GM19467 (cell line): ENCODE data around the gene PHIP.

Experiments
- ATAC-seq: cut with Tn5 transposase; IDR thresholded peaks from one replicate; pipeline ENCODE4 v1.9.1; 2021; ENCODE audit warnings: mild to moderate bottlenecking, moderate library complexity; ENCODE audit not compliant: unreplicated experiment

The PHIP gene

GRCh38 chr6:79011940-79012339 is 66.1 kb downstream of the PHIP start:
- ATAC-seq: no peak

DNA sequence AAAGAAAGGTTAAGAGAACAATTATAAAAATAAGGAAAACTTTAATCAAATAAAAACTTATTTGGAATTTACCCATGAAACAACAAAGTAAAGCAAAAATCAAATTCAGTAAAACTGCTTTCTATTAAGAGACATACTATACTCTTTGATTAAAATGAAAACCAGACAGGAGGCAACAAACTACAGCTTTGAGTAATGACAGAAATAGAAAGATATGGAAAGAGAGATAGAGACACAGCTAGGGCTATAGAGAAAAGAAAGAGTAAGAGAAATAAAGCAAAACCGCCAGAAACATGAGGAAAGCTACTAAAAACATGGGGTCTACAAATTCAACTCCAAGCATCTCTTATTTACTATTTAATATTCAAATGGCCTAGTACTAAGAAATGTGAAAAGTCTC is 67.6 kb downstream of the PHIP start:
- ATAC-seq: no peak

GRCh38 chr6:79009819-79010218 is 68.2 kb downstream of the PHIP start:
- no peak for ATAC-seq

- ATAC-seq: no peak
Observed at GRCh38 chr6:79005497-79005896, 72.6 kb downstream of the PHIP start.

GRCh38 chr6:79005024-79005423 is 73.0 kb downstream of the PHIP start:
- ATAC-seq: no peak

DNA sequence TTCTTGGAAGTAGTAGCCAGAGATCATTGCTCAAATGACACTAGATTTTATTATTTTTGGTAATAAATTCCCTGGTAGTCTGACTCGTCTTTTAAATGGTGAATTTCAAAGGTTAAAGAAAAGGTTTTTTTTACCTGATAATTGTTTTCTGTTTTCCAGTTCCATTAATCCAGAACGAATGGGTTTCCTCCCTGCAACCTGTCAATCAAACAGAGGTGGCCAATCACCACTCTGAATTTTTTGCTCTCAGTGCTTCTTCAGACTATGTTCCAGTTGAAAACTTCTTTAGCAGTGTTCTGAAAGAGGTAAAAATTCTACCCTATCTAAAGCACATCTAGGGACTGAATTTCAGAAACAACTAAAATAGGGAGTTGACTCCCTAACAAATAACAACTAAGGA is 73.8 kb downstream of the PHIP start:
- no peak for ATAC-seq

DNA sequence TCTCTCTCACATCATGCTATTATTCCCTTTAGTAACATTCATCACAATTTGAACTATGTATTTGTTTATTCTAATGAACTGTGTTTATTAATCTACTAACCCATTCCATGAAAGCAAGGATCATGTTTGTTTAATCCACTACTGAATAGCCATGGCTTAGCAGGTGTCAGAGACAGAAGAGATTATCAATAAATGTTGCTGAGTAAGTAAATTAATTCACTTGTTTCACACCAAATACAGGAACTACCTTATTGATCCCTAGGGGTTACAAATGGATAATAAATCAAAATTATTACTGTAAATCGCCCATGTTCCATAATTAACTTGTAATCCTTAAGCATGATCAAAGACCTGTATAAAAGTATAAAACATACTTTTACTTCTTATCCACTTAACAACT is 76.6 kb downstream of the PHIP start:
- ATAC-seq: no peak

DNA sequence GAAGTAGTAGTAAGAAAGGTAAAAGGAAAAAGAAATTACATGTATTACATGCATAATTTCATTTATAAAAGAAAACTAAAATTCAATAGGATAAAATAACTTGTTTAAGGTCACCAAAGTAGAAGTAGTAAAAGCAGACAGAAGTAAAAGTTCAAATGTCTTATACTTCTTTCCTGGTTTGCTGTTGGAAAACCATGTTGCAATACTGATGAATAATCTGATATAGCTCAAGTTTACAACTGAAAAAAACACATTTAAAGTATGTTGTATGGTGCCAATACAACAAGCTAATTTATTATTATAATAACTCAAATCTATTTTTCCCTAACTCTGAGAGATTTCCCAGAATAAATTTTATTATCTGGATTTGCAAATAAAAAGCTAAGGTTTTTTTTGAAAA is 78.3 kb downstream of the PHIP start:
- ATAC-seq: no peak

GRCh38 chr6:78995946-78996345 is 82.1 kb downstream of the PHIP start:
- no peak for ATAC-seq

- no peak for ATAC-seq
Observed at GRCh38 chr6:78995346-78995745, 82.7 kb downstream of the PHIP start.

- no peak for ATAC-seq
Observed at GRCh38 chr6:78993955-78994354, 84.1 kb downstream of the PHIP start.

- ATAC-seq: no peak
Observed at GRCh38 chr6:78989191-78989590, 88.9 kb downstream of the PHIP start.

GRCh38 chr6:78986161-78986560 is 91.9 kb downstream of the PHIP start:
- ATAC-seq: no peak

GRCh38 chr6:78984225-78984950 is 93.7 kb downstream of the PHIP start:
- no peak for ATAC-seq

GRCh38 chr6:78967191-78967590 is 110.9 kb downstream of the PHIP start:
- no peak for ATAC-seq

DNA sequence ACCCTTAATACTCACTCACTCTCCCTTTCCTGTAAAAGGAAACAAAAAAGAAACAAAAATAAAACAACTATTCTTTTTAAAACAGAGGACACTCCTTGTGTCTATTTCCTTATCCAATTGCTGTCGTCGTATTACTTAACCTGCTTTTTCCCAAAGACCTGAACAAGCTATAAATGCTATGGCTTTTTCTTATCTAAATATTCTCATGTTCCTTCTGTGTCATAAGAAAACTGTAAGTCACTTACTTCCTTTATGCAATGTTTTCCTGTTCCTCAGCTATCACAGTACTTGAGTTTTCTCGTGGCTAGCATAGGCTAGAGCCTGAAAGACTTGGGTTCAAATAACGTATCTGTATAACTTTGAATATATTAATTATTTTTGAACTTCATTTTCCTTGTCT is 111.5 kb downstream of the PHIP start:
- ATAC-seq: no peak

- ATAC-seq: no peak
Observed at GRCh38 chr6:78962448-78962847, 115.6 kb downstream of the PHIP start.

DNA sequence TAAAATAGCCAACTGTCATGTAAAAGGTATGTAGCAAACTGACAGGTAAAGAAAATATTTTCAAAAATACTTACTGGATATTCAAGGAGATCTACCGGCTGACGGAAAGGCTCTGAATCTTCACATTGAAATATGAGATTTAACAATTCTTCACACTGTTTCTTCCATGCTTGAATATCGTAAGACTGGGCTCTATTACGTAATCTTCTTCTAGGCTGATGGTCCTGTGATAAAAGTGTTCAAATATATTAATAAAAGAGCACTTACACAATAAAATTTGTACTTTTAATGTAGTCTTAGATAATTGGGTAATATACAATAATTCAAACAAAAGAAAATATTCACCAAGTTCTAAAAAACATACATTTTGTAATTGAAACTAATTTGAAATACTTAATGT is 123.3 kb downstream of the PHIP start:
- ATAC-seq: no peak

GRCh38 chr6:78953798-78954197 is 124.3 kb downstream of the PHIP start:
- ATAC-seq: no peak

DNA sequence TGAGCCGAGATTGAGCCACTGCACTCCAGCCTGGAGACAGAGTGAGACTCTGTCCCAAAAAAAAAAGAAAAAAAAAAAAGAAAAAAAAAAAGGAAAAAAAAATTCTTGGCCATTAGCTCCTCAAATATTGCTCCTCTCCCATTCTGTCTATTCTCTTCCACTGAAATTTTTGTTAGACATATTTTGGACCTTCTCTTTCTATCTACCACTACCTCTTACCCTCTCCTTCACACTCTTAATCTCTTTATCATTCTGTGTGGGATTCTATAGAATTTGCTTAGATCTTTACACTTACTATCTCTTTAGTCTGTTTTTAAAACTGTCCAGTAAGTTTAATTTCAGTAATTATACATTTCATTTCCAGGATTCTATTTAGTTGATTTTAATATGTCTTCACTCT is 125.7 kb downstream of the PHIP start:
- no peak for ATAC-seq

DNA sequence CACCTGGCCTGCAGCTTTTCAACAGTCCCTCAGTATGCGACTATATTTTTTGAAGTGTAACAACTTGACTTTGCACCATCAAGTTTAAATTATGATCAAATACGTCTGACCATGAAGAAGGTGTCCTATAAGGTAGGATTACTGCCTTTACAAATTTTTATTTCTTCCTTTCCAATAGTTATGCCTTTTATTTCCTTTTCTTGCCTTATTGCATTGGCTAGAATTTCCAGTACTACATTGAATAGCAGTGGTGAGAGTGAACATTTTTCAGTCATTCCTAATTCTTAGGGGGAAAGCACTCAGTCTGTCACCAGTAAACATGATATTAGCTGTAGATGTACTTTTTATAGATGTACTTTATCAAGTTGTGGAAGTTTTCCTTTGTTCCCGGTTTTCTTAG is 129.3 kb downstream of the PHIP start:
- no peak for ATAC-seq

DNA sequence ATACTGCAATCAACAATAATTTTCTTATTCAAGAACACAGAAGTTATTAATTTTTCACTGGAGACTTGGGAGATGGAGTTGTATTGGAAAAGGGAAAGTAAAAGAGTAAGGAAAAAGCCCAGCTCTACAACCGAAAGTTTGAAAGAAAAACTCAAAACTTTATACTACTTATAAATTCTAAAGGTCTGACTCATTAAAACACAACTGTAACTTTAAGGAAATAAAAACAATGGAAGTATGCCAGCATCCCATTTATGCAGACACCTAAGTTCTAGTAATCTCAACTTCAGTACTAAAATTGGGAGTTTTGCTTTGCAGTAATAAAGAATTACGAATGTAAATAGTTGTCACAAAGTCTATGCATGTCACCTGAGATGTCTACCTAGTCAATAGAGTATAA is 130.1 kb downstream of the PHIP start:
- ATAC-seq: no peak

GRCh38 chr6:78947529-78947928 is 130.5 kb downstream of the PHIP start:
- no peak for ATAC-seq
